Astrocyte (in vitro differentiated cells and primary cell): ENCODE measurements around the gene PRKAG2. TPM values are rescaled to one million over a fixed set of nuclear protein-coding genes. Genes with fewer than 3 reads are reported as not detected.

Experiments used
- DNase-seq: peaks from one replicate; pipeline ENCODE4 v3.0.0-alpha.2; 2010; ENCODE audit warnings: low read depth
- FAIRE-seq: peaks from 2 replicates; lab custom pipeline; 2011; peaks lifted over from hg19 to GRCh38; lab: Jason Lieb, UNC
- H2AFZ ChIP-seq: 2 replicates; pipeline ENCODE4 v1.6.0; 2012; ENCODE audit warnings: low read depth, low read length, inconsistent platforms
- H3K27ac ChIP-seq: 2 replicates; pipeline ENCODE4 v1.5.1; 2011; ENCODE audit warnings: low read depth, low read length, inconsistent platforms
- H3K27me3 ChIP-seq: 2 replicates; pipeline ENCODE4 v1.6.0; 2011; ENCODE audit warnings: low read length, inconsistent platforms; ENCODE audit not compliant: insufficient read depth
- H3K36me3 ChIP-seq: 2 replicates; pipeline ENCODE4 v1.5.1; 2011; ENCODE audit warnings: low read length, inconsistent platforms; ENCODE audit not compliant: insufficient read depth
- H3K4me1 ChIP-seq: 2 replicates; pipeline ENCODE4 v1.5.1; 2011; ENCODE audit warnings: low read length, inconsistent platforms; ENCODE audit not compliant: insufficient read depth
- H3K4me2 ChIP-seq: 2 replicates; pipeline ENCODE4 v1.6.0; 2012; ENCODE audit warnings: low read length, inconsistent platforms
- H3K4me3 ChIP-seq: 2 replicates; pipeline ENCODE4 v1.5.1; 2011; ENCODE audit warnings: low read depth, mild to moderate bottlenecking, low read length, inconsistent platforms; ENCODE audit not compliant: insufficient read depth
- H3K79me2 ChIP-seq: 2 replicates; pipeline ENCODE4 v1.6.0; 2012; ENCODE audit warnings: mild to moderate bottlenecking, low read length, inconsistent platforms; ENCODE audit not compliant: insufficient read depth
- H3K9ac ChIP-seq: 2 replicates; pipeline ENCODE4 v1.6.0; 2012; ENCODE audit warnings: mild to moderate bottlenecking, low read length, inconsistent platforms
- H3K9me3 ChIP-seq: 2 replicates; pipeline ENCODE4 v1.5.1; 2012; ENCODE audit warnings: low read depth, mild to moderate bottlenecking, low read length, inconsistent platforms; ENCODE audit not compliant: insufficient read depth
- H4K20me1 ChIP-seq: 2 replicates; pipeline ENCODE4 v1.6.0; 2012; ENCODE audit warnings: low read length, inconsistent platforms; ENCODE audit not compliant: insufficient read depth
- H3K27ac Mint-ChIP-seq: one replicate; pipeline ENCODE4 v1.8.0; 2021; ENCODE audit warnings: mild to moderate bottlenecking, mixed read lengths; ENCODE audit not compliant: unreplicated experiment
- H3K27me3 Mint-ChIP-seq: one replicate; pipeline ENCODE4 v1.8.0; 2021; ENCODE audit warnings: low read depth, mixed read lengths; ENCODE audit not compliant: unreplicated experiment
- H3K36me3 Mint-ChIP-seq: one replicate; pipeline ENCODE4 v1.8.0; 2021; ENCODE audit warnings: low read depth, mixed read lengths; ENCODE audit not compliant: unreplicated experiment
- H3K4me1 Mint-ChIP-seq: one replicate; pipeline ENCODE4 v1.8.0; 2021; ENCODE audit warnings: low read depth, mixed read lengths; ENCODE audit not compliant: unreplicated experiment
- H3K4me3 Mint-ChIP-seq: one replicate; pipeline ENCODE4 v1.8.0; 2021; ENCODE audit warnings: mild to moderate bottlenecking, moderate library complexity, mixed read lengths; ENCODE audit not compliant: unreplicated experiment
- H3K9me3 Mint-ChIP-seq: one replicate; pipeline ENCODE4 v1.8.0; 2021; ENCODE audit warnings: mild to moderate bottlenecking, mixed read lengths; ENCODE audit not compliant: unreplicated experiment
- EZH2 ChIP-seq: IDR thresholded peaks from 2 replicates; pipeline ENCODE4 v1.6.1; 2012; ENCODE audit warnings: mild to moderate bottlenecking, low read length, inconsistent platforms; ENCODE audit not compliant: insufficient read depth
- total RNA-seq: library from RNA; stranded (reverse); gene quantifications from 2 replicates; pipeline ENCODE4 v1.2.1, GENCODE V29; 2021
- TF ChIP-seq, protein P1 (sequence below): IDR thresholded peaks from 2 replicates; pipeline ENCODE4 v1.5.1; 2011; ENCODE audit warnings: low read depth, mild to moderate bottlenecking, inconsistent platforms, low read length, moderate library complexity; ENCODE audit not compliant: insufficient read depth

PRKAG2 gene
- total RNA-seq, 1 donor from 2014 or later, result 40.7 TPM

DNA sequence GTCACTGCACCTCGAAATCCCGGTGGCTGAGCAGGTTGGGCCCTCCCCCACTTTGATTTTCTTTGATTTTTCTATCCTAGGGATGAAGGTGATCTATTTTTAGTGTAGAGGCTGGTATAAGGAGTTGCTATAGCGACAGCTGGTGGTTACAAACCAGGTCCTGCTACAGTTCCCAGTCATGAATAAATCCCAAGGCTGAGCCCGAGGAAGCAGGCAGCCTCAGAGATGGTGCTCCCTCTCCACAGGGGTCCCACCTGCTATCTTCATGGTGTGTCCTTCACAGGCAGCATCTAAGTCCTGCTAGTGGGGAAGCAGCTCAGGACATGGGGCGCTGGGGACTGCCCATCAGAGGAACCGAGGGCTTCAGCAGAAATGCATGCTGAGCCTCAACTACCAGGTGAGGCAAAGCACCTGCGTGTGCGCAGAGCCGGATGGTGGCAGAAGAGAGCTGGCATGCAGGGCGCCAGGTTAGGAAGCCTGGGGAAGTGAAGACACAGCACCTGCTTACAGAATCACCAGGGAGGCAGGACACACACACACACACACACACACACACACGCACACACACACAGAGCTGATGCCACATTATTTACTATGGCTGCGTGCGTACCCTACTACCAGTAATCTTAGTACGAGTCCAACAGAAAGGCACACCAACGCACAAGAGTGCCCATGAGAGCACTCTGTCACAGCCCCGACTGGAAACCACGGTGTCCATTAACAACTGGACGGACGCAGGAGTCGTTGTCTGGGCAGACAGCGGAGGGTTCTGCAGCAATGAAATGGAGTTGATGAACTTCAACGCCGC, 150.9 kb downstream of the PRKAG2 start:
- Histone ChIP-seq H3K27me3 (no peaks in the 10 kb centered on the region), H4K20me1 (no peaks in the 10 kb centered on the region), H3K9me3 (no peaks in the 10 kb centered on the region), H3K9ac (no peak overlapping the region), H3K4me2 (no peak overlapping the region), H3K79me2 (no peaks in the 10 kb centered on the region), H3K27ac (no peak overlapping the region), H2AFZ (no peak overlapping the region), H3K4me1 (peaks cover 27% of the 10 kb centered on the region), H3K4me3 (no peak overlapping the region), H3K36me3 (no peaks in the 10 kb centered on the region)
- FAIRE-seq (no peak), DNase-seq (no peak)
- H3K36me3 Mint-ChIP-seq, result no peaks in the 10 kb centered on the region
- peak overlapping the region; percentile 81 for H3K27ac Mint-ChIP-seq
- no peaks in the 10 kb centered on the region for H3K9me3 Mint-ChIP-seq
- H3K4me1 Mint-ChIP-seq, result peaks cover 18% of the 10 kb centered on the region
- no peak for TF ChIP-seq EZH2
- TF ChIP-seq, protein P1, sequence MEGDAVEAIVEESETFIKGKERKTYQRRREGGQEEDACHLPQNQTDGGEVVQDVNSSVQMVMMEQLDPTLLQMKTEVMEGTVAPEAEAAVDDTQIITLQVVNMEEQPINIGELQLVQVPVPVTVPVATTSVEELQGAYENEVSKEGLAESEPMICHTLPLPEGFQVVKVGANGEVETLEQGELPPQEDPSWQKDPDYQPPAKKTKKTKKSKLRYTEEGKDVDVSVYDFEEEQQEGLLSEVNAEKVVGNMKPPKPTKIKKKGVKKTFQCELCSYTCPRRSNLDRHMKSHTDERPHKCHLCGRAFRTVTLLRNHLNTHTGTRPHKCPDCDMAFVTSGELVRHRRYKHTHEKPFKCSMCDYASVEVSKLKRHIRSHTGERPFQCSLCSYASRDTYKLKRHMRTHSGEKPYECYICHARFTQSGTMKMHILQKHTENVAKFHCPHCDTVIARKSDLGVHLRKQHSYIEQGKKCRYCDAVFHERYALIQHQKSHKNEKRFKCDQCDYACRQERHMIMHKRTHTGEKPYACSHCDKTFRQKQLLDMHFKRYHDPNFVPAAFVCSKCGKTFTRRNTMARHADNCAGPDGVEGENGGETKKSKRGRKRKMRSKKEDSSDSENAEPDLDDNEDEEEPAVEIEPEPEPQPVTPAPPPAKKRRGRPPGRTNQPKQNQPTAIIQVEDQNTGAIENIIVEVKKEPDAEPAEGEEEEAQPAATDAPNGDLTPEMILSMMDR, result no peak
- H3K4me3 Mint-ChIP-seq, result peak overlapping the region; percentile 22
- peaks cover 22% of the 10 kb centered on the region for H3K27me3 Mint-ChIP-seq

- TF ChIP-seq, protein P1, result no peak
- no peak for TF ChIP-seq EZH2
- Histone ChIP-seq H3K9me3 (no peaks in the 10 kb centered on the region), H3K4me2 (no peak overlapping the region), H3K36me3 (no peaks in the 10 kb centered on the region), H4K20me1 (no peaks in the 10 kb centered on the region), H3K27me3 (no peaks in the 10 kb centered on the region), H3K79me2 (no peaks in the 10 kb centered on the region), H3K27ac (no peak overlapping the region), H3K4me3 (no peak overlapping the region), H2AFZ (no peak overlapping the region), H3K4me1 (peaks cover 22% of the 10 kb centered on the region), H3K9ac (no peak overlapping the region)
- H3K27me3 Mint-ChIP-seq, result peaks cover 23% of the 10 kb centered on the region
- DNase-seq, result no peak
- no peak for FAIRE-seq
- H3K27ac Mint-ChIP-seq, result no peak overlapping the region
- H3K4me3 Mint-ChIP-seq, result no peak overlapping the region
- H3K36me3 Mint-ChIP-seq, result no peaks in the 10 kb centered on the region
- H3K4me1 Mint-ChIP-seq, result peaks cover 18% of the 10 kb centered on the region
- no peaks in the 10 kb centered on the region for H3K9me3 Mint-ChIP-seq
These were observed 151.9 kb downstream of the PRKAG2 start for GRCh38 chr7:151724920-151725584.
